Hepatic stellate cell (primary cell): ENCODE results near the gene RECK.
"Not testable (repeated sequence)": the region's sequence is repeated elsewhere in the genome, so short reads cannot be mapped to it uniquely, and the experiment has no call there.

Source experiments
- DNase-seq: peaks from one replicate; pipeline ENCODE4 v3.0.0; 2011; ENCODE audit warnings: low spot score

RECK gene

DNA sequence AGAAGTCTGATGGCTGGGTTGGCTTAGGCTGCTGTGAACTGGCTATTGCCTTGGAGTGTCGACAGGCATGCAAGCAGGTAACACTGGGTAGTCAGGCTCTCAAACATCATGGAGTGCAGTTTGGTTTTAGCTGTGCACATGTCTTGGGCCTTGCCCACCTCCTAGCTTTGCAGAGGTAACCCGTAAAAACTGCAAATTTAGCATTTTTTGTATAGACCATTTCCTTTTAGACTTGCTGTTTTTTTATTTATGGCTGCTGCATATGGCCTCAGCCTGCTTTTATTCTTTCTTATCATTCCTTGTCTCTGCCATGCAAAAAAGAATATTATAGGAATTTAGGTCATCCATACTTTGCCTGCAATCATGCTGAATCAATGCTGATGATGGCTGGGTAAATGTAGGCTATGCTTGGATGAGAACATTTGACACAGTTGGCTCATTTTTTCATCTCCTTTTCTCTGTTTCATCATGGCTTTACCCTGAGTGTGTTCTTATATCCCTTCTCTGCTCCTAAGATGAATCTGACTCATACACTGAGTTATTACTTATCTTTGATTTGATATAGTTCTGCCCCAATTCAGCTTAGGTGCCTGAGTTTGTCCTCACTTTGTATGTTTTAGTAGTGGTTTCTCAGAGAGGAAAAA lies 27.2 kb downstream of the RECK start:
- no peak for DNase-seq

DNA sequence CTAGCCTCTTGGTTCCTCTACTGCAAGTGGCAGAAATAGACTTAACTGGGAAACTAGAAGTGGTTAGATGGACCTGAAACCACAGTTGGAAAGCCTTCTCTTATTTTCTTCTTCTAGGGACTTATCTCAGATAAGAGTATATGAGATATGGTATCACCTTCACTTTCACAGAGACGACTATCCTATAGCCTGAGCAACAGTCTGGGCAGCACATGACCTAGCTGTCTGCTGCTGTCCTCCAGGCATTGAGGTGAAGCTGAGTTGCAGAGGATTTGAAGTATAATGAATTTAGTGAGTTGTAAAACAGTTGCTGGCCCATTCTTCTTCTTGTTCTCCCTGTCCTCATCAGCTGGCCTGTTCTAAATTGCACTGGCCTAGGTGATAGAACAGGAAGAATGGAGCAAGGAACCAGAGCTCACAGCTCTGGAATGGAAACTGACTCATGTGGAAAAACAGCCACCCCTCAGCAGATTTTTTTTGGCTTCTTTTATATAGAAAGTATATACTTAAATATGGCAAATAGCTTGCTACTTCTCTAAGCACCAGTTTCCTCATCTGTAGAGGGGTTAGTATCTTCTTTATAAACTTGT lies 27.8 kb downstream of the RECK start:
- no peak for DNase-seq

DNA sequence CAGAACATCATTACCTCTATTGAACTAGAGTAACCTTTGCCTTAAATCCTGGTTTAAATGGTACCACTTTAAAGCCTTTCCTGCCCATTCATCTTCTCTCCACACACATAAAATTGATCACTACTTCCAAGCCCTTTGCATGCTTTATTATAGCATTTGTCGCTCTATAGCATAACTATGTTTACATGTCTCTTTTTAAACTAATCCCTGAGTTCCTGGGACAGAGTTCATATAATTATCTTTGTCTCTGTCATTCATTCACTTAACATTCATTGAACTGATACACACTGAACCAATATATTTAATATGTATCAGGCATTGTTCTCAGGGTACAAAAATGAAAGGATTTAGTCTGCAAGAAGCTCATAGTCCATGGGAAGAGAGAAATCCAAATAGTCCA lies 37.3 kb downstream of the RECK start:
- DNase-seq: no peak

DNA sequence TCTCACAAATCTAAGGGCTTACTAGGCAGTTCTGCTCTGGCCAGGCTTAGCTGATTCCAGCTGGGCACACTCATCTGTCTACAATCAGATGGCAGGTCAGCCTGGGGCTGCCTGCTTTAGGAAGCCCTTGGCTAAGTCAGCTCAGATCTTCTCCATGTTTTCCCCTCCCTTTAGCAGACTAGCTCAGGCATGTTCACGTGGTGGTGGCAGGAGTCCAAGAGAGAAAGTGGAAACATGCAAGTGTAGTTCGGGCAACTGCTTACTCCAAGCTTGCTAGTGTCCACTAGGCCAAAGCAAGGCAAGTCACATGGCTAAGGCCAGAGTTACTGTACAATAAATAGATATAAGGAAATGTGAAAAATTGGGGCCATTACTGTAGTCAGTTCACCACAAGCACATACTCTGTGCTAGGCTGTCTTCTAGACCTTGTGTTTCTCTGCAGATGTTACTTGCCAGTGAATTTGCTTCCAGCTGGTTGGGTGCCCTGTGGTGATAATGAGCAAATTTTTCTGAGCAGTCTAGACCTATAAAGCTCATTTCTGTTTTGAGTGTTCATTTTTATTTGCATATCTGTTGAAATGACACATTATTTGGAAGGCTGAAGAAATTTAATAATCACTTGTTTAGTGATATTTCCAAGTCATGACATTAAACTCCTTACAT lies 38.3 kb downstream of the RECK start:
- DNase-seq: peak; percentile 15

DNA sequence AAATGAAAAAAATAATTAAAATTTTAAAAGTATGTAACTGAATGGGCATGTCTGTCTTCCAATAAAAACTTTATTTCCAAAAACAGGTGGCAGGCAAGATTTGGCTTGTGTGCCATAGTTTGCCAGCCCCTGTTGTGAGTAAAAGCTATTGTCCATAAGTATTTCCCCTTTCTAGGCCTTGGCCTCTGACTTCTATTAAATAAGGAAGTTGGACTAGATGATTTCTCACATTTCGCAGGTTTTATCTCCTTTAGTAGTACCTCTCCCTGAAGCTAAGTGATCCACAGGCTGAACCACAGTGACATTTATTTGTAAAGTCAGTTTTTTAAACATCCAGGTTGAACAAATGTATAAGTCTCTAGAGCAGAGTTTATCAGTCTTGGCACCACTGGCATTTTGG lies 41.3 kb downstream of the RECK start:
- DNase-seq: no peak

DNA sequence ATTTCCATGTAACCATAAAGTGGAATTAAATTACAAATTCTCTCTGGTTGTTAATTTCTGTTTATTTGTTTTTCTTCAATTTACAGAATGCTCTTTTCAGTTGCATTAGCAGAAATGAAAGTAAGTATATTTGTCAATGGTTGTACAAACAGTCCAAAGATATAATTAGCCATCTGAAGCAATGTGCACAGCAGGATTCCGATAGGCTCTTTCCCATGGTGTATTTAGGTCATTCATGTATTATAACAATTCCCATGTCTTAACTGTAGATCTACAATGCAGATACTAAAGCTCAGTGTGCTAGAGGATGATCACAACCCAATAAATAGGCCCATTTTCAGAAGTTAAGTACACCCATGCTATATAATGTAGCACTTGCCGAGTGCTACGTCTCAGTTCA lies 43.8 kb downstream of the RECK start:
- no peak for DNase-seq

DNA sequence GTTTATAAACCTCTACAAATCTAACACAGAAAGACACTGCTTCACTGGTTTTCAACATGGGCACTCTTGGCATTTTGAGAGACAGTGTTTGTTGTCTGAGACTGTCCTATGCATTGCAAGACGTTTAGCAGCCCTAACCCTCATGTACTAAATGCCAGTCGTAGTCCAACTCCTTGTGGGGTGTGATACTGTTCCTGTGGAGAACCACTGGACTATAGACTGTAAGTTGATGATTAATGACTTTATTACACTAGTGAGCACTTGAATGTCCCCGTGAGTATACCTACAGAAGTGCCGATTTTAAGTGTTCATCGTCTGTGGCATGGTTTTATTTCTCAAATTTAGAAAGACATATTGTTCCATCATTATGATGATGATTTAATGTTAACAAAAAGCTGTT lies 46.2 kb downstream of the RECK start:
- DNase-seq: no peak

DNA sequence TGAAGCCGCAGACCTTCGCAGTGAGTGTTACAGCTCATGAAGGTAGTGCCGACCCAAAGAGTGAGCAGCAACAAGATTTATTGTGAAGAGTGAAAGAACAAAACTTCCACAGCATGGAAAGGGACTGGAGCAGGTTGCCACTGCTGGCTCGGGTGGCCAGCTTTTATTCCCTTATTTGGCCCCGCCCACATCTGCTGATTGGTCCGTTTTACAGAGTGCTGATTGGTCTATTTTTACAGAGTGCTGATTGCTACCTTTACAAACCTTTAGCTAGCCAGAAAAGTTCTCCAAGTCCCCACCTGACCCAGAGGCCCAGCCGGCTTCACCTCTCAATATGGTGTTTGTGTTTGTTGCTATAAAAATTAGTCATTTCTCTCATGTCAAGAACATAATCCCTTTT lies 49.7 kb downstream of the RECK start:
- no peak for DNase-seq

DNA sequence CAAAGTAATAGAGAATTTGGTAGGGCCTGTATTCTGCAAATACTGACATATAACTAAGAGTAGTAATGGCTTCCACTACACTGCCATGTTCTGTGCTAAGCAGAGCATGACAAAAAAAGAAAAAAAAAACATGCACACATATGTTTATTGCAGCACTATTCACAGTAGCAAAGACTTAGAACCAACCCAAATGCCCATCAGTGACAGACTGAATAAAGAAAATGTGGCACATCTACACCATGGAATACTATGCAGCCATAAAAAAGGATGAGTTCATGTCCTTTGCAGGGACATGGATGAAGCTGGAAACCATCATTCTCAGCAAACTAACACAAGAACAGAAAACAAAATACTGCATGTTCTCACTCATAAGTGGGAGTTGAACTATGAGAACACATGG lies 50.3 kb downstream of the RECK start:
- DNase-seq: not testable (repeated sequence)

DNA sequence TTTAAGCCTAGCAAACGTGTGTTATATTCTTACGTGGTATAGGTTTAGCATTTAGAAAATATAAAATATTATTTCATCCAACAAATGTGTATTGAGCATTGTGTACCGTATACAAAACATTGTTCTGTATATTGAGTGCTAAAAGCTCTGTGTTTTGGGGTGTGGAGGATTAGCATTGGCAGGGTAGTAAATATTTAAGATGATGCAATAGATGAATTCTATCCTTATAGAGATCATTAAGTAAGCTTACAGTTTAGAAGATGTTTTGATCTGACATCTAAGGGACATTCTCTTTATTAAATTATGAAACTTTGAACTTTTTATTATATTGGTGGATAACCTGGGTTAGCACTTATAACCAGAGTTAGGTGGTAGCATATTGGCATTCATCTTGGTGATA lies 51.3 kb downstream of the RECK start:
- no peak for DNase-seq

DNA sequence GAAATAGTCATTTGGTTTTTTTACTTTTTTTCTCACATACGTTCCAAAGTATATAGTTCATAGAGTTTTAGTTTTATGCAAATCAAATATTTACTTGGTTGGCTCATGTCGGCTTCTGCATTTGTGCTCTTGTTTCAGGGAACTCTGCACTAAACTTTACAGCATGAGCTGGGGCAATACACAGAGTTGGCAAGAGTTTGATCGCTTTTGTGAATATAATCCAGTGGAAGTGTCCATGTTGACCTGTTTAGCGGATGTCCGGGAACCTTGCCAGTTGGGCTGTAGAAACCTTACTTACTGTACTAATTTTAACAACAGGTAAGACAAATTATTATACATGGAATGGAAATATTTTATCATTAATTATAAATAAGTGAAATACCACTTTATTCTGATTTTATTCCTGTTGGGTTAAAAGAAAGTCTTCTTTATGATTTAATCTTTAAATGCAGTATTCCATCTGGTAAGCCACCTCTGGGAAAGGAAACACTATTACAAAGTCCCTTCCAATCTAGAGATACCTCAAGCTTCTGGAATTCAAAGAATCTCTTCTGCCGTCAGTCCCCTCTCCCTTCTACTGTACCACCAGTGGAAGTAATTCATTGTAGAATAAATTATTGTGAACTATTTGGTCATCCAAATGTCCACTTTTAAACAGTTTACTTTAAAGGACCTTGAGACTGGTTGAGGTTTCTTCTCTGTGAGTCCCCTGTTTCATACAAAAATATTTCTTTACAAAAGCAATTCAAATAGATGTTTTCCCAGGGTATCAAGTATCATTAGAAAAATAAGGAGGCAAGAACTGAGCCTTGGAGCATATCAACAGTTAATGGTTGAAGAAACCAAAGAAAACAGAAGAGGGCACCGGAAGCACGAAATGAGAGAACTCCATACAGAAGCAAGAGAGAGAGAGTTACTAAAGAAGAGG lies 54.6 kb downstream of the RECK start:
- DNase-seq: peak; percentile 35

DNA sequence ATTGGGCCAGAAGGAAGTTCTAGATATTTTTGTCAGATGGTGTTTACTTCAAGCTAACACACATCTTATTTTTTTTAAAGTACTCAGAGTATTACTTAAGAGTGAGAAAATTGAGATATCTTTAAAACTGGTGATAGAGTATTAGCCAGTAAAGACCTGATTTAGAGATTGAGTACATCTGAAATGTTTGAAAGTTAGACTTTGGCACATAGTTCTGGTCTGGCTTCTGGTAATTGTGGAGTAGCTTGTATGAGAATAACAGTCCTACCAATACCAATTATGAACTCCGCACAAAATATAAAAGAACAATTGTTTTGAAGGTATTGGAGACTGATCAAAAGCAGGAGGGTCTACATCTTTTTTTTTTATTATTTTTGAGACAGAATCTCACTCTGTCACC lies 55.3 kb downstream of the RECK start:
- DNase-seq: no peak

DNA sequence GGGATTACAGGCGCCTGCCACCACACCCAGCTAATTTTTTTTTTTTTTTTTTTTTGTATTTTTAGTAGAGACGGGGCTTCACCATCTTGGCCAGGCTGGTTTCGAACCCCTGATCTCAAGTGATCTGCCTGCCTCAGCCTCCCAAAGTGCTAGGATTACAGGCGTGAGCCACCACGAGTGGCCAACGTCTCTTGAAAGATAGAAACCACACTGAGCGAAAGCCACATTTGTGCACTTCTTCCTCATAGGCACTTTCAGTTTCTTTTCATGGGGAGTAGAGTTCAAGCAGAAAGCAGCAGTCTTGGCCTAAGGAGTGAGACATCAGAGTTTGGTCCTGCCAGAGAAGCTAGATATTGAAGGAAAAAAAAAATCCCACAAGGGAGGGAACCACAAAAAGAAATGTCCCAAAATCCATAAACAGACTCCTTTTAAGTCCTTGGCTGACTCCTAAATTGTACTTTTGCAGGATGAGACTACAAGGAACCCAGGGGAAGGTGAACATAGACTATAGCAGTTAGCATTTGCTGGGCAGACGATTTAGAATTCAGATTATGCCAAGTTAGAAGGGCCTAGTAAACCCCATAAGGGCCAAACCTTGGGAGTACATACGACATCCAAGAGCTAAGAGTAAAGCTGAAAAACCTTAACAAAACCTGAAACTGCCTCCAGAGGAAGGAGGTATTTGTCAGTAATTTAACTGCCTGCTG lies 55.9 kb downstream of the RECK start:
- DNase-seq: no peak

DNA sequence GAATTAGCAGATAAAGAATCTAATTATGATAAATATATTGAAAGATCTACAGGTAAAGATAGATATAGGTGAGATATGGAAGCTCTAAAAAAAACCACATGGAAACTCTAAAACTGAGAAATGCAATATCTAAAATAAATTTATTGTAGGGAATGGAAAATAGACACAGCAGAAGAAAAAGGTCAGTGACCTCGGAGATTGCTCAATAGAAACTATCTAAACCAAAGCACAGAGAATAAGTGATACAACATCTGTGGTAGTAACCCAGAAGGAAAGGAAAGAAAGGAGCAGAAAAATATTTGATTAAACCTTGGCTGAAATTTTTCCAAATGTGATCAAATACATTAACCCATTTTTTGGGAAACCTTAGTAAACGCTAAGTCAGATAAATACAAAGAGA lies 56.7 kb downstream of the RECK start:
- no peak for DNase-seq

DNA sequence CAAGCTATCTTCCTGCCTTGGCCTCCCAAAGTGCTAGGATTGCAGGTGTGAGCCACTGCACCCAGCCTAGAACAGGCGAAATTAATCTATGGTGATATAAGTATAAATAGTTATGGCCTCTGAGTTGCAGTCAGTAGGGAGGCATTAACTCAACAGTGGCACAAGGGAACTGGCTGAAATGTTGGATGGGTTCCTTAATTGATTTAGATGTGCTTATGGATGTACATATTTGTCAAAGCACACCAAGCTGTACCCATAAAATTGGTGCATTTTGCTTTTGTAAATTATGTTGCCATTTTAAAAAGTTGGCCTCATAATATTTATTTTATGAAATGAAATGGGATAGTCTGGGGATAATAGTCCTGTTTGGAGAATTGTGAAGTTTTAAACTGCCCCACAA lies 63.0 kb downstream of the RECK start:
- DNase-seq: no peak

DNA sequence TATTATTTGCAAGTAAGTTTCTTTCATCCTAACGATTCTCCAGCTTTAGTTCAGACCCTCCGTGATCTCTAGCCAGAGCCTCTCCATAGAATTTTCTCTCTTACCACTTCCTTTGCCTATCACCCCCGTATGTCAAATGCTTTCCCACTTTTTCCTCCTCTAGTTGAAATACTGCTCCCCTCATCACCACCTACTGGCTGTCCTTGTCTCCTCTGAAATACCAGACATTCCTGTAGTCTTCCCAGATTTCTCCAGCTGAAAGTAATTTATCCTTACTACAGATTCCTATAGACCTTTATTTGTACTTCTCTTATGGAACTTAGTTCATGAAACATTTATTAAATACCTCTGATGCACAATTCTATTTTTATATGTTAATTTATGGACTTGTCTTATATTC lies 63.8 kb downstream of the RECK start:
- peak; percentile 29 for DNase-seq

DNA sequence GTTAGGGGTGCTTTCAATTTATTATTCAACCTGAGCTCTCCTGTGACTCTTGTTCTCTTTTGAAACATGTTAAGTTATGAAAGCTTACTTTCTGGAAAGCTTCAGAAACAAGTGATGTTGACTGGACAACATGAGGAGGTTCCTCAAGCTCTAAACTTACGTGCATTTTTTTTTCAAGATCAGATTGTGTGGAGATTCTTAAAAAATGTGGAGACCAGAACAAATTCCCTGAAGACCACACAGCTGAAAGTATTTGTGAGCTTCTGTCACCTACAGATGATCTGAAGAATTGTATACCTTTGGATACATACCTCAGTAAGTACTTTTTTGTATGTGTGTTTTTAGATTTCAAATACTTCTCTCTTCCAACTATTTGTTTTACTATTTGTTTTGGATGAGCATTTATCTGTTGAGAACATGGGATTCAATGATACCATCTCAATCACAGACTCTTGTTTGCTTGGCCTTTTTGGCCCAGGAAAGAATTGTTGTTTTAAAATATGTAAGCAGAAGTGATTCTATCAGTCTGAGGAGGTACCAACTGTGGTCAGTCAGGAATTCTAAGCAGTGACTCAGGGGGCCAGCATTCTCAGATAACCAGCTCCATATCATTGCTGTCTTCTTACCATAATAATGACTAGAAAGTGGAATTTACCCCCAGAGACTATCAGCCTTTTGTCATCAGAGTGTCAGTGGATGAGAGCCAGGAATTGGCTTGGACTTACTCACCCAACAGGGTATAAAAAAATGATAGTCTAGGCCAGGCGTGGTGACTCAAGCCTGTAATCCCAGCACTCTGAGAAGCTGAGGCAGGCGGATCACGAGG lies 65.4 kb downstream of the RECK start:
- DNase-seq: peak; percentile 68

DNA sequence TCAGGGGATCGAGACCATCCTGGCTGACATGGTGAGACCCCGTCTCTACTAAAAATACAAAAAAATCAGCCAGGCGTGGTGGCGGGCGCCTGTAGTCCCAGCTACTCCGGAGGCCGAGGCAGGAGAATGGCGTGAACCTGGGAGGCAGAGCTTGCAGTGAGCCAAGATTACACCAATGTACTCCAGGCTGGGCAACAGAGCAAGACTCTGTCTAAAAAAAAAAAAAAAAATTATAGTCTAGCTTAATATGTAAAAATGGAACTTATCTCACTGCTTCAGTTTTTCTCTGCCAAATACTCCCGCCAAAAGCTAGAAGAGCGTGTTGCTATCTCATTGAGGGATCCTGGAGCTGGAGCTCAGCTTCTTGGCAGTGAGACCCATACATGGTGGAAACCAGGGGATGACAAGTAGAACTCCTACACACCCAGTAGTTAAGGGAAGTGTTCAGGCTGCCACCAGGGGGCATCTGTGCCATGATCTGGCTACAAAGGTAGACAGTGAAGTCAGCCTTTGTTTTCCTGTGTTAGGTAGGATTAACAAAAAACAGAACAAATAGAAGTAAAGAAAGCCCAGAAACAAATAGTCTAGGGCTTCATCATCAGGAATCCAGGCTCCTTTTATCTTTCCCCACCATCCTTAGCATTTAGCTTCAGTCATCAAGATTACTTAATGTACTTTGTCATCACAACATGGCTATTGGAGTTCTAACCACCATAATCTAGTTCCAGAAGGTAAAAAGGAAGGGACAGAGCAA lies 66.2 kb downstream of the RECK start:
- DNase-seq: peak; percentile 18

DNA sequence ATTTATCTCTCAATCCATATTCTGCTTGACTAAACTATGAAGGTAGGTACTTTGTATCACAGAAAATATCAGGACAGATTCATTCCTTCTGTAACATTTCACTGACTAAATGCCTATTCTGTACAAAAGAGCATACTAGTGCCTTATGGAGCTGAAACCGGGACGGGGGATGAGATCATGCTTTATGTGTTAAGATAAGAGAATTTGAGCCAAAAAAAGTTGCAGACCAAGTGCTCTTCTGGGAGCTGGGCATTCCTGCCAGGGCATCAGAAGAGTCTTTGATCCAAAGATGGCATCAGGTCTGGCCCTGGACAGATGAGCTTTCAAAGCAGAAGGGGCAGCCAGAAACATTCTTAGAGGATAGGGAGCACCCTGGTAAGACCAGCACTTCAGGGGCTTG lies 72.4 kb downstream of the RECK start:
- DNase-seq: no peak

DNA sequence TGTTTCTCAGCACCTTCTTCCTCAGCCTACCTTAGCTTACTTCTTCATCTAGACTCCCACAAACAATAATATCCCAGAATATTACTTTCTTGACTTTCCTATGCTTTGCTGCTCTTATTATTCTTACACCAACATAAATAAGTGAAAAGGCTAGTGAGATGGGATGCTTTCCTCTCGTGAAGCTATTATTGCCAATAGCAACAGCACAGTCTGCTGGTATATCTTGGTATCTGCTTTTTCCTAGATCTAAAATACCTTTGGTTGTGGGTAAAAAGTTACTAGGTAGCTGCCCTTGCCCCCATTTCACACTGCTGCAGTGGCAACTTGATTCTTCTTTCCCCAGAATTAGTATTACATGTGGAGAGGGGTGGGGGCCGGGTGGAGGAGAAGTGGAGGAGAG lies 73.7 kb downstream of the RECK start:
- DNase-seq: no peak
